Measurements from ENCODE around the gene TMEM131. TPM values are rescaled to one million over a fixed set of nuclear protein-coding genes. Genes with fewer than 3 reads are reported as not detected.

TMEM131 gene
- total RNA-seq, 1 experiment from 2014 or later, result 29.2 TPM

GRCh38 chr2:98016908-98017670 is 21.3 kb upstream of the TMEM131 start:
- CTCF ChIA-PET, result no interaction called here
- peaks cover 4% of the 10 kb centered on the region for H3K9me3 Mint-ChIP-seq (ENCODE audit: low read depth, unreplicated experiment)
- no peak for TF ChIP-seq CTCF (IDR thresholded peaks at IDR 0.05; ENCODE audit: unreplicated experiment)

GRCh38 chr2:98015671-98016070 is 19.9 kb upstream of the TMEM131 start:
- Mint-ChIP-seq H3K36me3 (ENCODE audit: insufficient read depth, unreplicated experiment) (no peaks in the 10 kb centered on the region), H3K4me3 (ENCODE audit: low read depth, unreplicated experiment) (no peak overlapping the region), H3K27ac (ENCODE audit: unreplicated experiment) (no peak overlapping the region), H3K27me3 (ENCODE audit: unreplicated experiment) (peaks cover 25% of the 10 kb centered on the region), H3K9me3 (ENCODE audit: low read depth, unreplicated experiment) (peaks cover 4% of the 10 kb centered on the region), H3K4me1 (ENCODE audit: low read depth, unreplicated experiment) (no peaks in the 10 kb centered on the region)
- CTCF ChIA-PET, result no interaction called here
- no TSS peak for BruUV-seq (replicated peaks)
- intact Hi-C loops (cut with micrococcal nuclease; ENCODE audit: unreplicated experiment), result no loop called here
- TF ChIP-seq CTCF (IDR thresholded peaks at IDR 0.05; ENCODE audit: unreplicated experiment), result no peak
- no peak for DNase-seq

More at GRCh38 chr2:98016908-98017670, 21.3 kb upstream of the TMEM131 start:
- H3K4me1 Mint-ChIP-seq (ENCODE audit: low read depth, unreplicated experiment), result no peaks in the 10 kb centered on the region
- intact Hi-C loops (cut with micrococcal nuclease; ENCODE audit: unreplicated experiment), result no loop called here
- no TSS peak for BruUV-seq (replicated peaks)
- H3K4me3 Mint-ChIP-seq (ENCODE audit: low read depth, unreplicated experiment), result no peak overlapping the region
- H3K27ac Mint-ChIP-seq (ENCODE audit: unreplicated experiment), result no peak overlapping the region
- no peaks in the 10 kb centered on the region for H3K36me3 Mint-ChIP-seq (ENCODE audit: insufficient read depth, unreplicated experiment)
- H3K27me3 Mint-ChIP-seq (ENCODE audit: unreplicated experiment), result peaks cover 25% of the 10 kb centered on the region
- no peak for DNase-seq

GRCh38 chr2:98014379-98014778 is 18.6 kb upstream of the TMEM131 start:
- Mint-ChIP-seq H3K27me3 (ENCODE audit: unreplicated experiment) (peaks cover 25% of the 10 kb centered on the region), H3K4me3 (ENCODE audit: low read depth, unreplicated experiment) (no peak overlapping the region)

GRCh38 chr2:98013407-98014042 is 17.8 kb upstream of the TMEM131 start:
- peaks cover 4% of the 10 kb centered on the region for H3K9me3 Mint-ChIP-seq (ENCODE audit: low read depth, unreplicated experiment)
- peaks cover 25% of the 10 kb centered on the region for H3K27me3 Mint-ChIP-seq (ENCODE audit: unreplicated experiment)
- intact Hi-C loops (cut with micrococcal nuclease; ENCODE audit: unreplicated experiment), result no loop called here
- no peaks in the 10 kb centered on the region for H3K36me3 Mint-ChIP-seq (ENCODE audit: insufficient read depth, unreplicated experiment)
- no peak for DNase-seq
- H3K4me3 Mint-ChIP-seq (ENCODE audit: low read depth, unreplicated experiment), result no peak overlapping the region
- no peaks in the 10 kb centered on the region for H3K4me1 Mint-ChIP-seq (ENCODE audit: low read depth, unreplicated experiment)
- TF ChIP-seq CTCF (IDR thresholded peaks at IDR 0.05; ENCODE audit: unreplicated experiment), result no peak
- H3K27ac Mint-ChIP-seq (ENCODE audit: unreplicated experiment), result no peak overlapping the region
- BruUV-seq (replicated peaks), result no TSS peak
- CTCF ChIA-PET, result no interaction called here

More at GRCh38 chr2:98014379-98014778, 18.6 kb upstream of the TMEM131 start:
- Mint-ChIP-seq H3K9me3 (ENCODE audit: low read depth, unreplicated experiment) (peaks cover 4% of the 10 kb centered on the region), H3K4me1 (ENCODE audit: low read depth, unreplicated experiment) (no peaks in the 10 kb centered on the region), H3K27ac (ENCODE audit: unreplicated experiment) (no peak overlapping the region), H3K36me3 (ENCODE audit: insufficient read depth, unreplicated experiment) (no peaks in the 10 kb centered on the region)
- CTCF ChIA-PET, result no interaction called here
- no TSS peak for BruUV-seq (replicated peaks)
- no peak for DNase-seq
- TF ChIP-seq CTCF (IDR thresholded peaks at IDR 0.05; ENCODE audit: unreplicated experiment), result no peak
- intact Hi-C loops (cut with micrococcal nuclease; ENCODE audit: unreplicated experiment), result no loop called here
